GM19023 (cell line): ENCODE results near the gene KLRC2.
"Not testable (repeated sequence)": the region's sequence is repeated elsewhere in the genome, so short reads cannot be mapped to it uniquely, and the experiment has no call there.

Source experiments
- ATAC-seq: cut with Tn5 transposase; IDR thresholded peaks from one replicate; pipeline ENCODE4 v1.9.1; 2021; ENCODE audit warnings: mild to moderate bottlenecking, moderate library complexity; ENCODE audit not compliant: unreplicated experiment

KLRC2 gene

DNA sequence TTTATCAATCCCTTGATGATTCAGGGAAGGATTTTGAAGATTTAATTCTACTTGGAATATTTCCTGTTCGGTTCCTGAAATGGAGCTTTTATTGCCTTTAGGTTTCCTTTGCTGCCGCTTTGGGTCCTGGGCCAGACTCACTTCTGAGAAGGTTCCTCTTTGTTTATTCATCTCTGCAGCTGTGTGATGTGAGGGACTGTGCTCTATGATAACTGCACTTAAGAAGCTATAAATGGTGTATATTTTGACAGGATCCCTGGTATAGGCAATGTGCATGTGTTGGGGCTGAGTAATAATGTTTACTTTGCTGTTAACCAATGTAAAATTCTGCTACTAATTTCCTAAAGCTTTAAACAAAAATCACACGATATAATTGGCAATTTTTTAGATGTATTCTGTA is at the start of gene KLRC2:
Gene KLRC2, minus strand, starts transcription at position 195 of the 400 bp plus-strand sequence. Its CDS starts 24 bp downstream, at position 171.
- not testable (repeated sequence) for ATAC-seq

DNA sequence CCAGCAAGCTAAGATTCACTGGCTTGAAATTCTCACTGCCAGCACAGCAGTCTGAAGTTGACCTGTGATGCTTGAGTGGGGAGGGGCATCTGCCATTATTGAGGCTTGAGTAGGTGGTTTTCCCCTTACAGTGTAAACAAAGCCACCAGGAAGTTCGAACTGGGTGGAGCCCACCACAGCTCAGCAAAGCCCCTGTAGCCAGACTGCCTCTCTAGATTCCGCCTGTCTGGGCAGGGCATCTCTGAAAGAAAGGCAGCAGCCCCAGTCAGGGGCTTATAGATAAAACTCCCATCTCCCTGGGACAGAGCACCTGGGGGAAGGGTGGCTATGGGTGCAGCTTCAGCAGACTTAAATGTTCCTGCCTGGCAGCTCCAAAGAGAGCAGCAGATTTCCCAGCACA is 46.1 kb upstream of the KLRC2 start:
- ATAC-seq = not testable (repeated sequence)

DNA sequence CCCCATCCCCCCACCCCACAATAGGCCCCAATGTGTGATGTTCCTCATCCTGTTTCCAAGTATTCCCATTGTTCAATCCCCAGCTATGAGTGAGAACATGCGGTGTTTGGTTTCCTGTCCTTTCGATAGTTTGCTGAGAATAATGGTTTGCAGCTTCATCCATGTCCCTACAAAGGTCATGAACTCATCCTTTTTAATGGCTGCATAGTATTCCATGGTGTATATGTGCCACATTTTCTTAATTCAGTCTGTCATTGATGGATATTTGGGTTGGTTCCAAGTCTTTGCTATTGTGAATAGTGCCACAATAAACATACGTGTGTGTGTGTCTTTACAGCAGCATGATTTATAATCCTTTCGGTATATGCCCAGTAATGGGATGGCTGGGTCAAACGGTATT is 37.0 kb upstream of the KLRC2 start:
- not testable (repeated sequence) for ATAC-seq

DNA sequence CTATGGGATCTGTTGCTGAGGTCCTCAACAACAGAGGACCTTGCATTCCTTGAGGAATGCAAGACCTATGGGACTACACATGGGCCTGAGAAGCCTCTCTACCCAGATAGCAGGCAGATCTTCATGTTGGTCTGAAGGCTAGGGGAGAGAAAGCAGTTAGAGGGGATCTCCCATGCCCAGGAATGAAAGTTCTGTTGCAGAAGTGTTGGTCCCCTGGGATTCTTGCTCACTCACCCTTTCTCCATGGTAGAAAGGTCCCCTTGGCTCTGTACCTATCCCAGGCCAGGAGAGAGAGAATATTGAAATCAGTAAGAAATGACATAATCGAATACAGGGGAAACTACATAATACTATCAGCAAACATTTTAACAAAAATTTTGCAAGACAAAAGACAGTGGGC is 33.9 kb upstream of the KLRC2 start:
- ATAC-seq = no peak

DNA sequence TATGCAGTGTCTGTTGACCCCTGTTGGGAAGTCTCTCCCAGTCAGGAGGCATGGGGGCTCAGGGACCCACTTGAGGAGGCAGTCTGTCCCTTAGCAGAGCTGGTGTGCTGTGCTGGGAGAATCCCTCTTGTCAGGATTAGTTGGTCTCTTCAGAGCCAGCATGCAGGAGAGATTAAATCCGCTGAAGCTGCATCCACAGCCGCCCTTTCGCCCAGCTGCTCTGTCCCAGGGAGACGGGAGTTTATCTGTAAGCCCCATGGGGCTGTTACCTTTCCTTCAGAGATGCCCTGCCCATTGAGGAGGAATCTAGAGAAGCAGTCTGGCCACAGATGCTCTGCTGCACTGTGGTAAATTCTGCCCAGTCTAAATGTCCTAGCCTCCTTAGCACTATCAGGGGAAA is 30.5 kb upstream of the KLRC2 start:
- no peak for ATAC-seq

DNA sequence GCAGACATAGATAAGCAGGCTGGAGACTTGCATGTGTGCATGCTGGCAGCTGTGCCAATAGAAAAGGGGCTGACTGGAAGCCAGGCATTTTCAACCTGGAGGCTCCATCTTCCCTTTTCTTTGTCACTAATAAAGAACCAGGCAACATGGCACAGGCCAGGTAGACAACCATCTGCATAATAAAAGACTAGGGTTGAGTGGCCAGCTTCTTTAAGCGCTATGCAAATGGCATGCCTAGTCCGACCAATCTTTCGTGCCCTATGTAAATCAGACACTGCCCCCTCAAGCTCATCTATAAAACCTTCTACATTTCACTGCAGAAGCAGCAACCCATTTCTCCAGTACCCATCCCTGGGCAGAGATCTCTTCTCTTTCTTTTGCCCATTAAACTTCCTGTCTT is 21.9 kb upstream of the KLRC2 start:
- no peak for ATAC-seq

DNA sequence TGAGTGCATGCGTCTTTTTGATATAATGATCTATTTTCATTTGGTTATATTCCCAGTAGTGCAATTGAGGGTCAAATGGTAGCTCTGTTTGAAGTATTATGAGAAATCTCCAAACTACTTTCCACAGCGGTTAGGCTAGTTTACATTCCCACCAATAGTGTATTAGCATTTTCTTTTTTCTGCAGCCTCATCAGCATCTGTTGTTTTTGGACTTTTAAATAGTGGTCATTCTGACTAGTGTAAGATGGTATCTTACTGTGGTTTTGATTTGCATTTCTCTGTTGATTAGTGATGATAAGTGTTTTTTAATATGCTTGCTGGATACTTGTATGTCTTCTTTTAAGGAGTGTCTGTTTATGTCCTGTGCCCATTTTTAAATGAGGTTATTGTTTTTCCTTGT is 21.0 kb upstream of the KLRC2 start:
- no peak for ATAC-seq

DNA sequence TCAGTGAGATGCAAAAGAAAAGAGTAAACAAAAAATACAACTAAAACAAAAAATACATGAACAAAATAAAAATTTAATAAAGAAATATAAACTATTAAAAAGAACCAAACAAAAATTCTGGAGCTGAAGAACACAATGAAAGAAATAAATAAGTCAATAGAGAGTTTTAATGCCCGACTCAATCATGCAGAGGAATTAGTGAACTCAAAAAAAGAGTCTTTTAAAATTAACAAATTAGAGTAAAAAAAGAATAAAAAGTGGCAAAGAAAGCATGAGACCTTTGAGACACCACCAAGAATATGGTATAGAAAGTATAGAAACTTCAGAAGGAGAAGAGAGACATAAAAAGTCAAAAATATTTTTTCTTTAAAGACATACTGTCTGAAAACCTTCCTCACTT is 20.0 kb upstream of the KLRC2 start:
- no peak for ATAC-seq

DNA sequence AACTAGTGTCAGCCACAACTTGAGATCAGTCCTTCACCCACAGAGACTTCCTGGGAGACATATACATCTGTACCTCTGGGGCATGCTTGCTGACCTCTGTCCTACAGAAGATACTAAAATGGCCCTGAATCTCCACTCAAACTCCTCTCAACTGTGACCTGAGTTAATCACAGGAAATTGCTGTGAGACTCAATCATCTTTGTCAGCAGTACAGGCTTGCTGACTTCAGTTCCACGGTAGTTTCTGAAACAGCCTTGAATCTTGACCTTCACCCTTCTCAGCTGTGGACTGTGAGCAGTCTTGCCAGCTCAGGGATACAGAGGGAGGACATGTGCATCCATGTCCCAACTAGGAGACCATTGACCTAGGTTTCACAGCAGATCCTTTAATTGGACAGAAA is 18.7 kb upstream of the KLRC2 start:
- ATAC-seq = no peak

DNA sequence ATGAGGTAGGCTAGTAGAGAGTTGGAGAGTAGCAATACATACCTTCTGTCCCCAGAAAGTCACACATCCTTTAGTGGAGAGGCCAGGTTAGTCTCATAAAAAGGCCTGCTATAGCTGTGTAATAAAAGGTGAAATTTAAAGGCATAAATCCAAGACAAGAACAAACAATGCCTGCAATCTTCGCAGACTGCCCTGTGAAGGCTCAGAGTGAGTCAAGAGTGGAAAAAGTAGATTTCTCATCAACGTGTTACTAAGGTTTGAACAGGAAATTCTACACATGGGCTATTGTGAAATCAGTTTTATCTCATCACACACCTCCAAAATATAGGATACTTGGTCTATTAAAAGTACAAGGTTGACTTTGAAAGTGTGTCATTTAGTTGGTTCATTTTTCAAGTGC is 17.3 kb upstream of the KLRC2 start, which contains the start of gene KLRC1:
Gene KLRC1, minus strand, starts transcription at position 222 of the 400 bp plus-strand sequence. CDS start 2,221 bp downstream, outside the sequence.
- no peak for ATAC-seq

DNA sequence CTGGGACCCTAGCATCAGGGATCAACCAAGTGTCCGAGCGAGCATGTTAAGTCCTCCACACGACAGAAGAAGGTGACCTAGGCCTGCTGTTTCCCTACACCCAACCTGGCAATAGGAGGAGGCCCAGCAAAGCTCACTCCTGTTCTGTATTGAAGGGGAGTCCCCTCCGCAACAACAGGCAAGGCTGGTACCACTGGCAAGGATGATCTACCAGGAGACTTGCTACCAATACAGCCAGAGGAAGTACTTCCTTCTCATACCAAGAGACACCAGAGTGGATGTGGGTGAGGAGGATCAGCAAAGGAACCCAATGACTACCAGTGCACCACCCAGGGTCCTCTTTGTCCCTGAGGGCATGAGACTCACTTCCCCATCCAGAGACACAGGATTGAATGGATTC is 12.4 kb upstream of the KLRC2 start:
- ATAC-seq = no peak

DNA sequence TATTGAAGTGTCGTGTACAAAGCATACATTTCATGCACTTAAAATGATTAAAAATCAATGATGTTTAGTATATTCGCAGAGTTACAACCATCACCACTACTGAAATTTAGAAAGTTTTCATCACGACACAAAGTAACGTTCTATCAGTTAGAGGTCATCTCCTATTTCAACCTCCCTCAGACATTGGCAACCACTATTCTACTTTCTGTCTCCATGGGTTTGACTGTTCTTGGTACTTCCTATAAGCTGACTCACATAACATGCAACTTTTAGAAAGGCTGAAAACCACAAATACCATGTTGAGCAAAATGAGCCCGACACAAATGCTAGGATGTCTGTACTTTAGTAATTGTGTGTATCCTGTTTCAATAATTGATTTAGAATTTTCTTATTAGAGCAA is 10.2 kb upstream of the KLRC2 start:
- not testable (repeated sequence) for ATAC-seq

DNA sequence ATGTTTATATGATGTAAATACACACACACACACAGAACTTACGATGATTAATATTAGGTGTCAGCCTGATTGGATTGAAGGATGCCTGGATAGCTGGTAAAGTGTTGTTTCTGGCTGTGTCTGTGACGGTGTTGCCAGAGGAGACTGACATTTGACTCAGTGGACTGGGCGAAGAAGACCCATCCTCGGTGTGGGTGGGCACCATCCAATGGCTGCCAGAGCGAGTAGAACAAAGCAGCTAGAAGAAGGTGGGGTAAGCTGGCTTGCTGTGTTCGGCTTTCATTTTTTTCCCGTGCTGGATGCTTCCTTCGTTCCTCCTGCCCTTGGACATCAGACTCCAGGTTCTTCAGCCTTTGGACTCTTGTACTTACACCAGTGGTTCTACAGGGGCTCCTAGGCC is 5.3 kb upstream of the KLRC2 start:
- ATAC-seq = not testable (repeated sequence)

DNA sequence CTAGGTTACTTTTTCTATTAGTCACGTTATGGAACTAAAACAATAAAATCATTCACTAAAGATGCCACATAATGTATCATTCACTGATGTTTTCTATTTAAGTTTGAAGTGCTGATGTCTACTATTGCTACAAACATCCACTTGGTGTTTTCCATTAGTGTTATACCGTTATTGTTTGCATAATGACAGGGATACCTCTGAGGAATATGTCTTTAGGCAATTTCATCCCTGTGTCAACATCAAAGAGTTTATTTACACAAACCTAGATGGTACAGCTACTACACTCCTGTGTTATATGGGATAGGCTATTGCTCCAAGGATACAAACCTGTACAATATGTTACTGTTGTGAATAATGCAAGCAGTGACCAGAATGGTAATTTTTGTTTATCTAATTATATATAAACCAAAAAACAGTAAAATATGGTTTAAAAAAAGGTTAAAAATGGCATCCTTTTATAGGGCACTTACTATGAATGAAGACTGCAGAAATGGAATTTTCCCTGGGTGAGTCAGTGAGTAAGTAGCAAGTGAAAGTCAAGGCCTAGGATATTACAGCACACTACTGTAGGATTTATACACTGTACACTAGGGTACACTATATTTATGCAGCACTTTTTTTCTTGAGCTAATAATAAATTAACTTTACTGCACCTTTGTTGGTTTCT is 3.9 kb upstream of the KLRC2 start:
- not testable (repeated sequence) for ATAC-seq

DNA sequence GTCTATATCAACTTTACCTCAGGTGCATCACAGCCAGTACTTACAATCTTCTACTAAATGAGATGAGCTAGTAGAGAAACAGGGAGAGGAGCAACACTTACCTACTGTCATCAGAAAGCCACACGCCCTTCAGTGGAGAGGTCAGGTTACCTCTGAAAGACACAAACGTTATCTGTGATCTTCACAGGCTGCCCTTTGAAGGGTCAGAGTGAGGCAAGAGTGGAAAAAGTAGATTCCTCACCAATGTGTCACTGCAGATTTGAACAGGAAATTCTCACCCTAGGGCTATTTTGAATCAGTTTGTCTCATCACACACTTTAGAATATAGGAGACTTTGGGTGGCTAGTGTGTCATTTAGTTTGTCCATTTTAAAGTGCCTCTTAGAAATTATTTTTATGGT is 1.8 kb upstream of the KLRC2 start:
- ATAC-seq = not testable (repeated sequence)

DNA sequence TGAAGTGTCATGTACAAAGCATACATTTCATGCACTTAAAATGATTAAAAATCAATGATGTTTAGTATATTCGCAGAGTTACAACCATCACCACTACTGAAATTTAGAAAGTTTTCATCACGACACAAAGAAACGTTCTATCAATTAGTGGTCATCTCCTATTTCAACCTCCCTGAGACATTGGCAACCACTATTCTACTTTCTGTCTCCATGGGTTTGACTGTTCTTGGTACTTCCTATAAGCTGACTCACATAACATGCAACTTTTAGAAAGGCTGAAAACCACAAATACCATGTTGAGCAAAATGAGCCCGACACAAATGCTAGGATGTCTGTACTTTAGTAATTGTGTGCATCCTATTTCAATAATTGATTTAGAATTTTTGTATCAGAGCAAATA is 5.2 kb downstream of the KLRC2 start:
- ATAC-seq = not testable (repeated sequence)

DNA sequence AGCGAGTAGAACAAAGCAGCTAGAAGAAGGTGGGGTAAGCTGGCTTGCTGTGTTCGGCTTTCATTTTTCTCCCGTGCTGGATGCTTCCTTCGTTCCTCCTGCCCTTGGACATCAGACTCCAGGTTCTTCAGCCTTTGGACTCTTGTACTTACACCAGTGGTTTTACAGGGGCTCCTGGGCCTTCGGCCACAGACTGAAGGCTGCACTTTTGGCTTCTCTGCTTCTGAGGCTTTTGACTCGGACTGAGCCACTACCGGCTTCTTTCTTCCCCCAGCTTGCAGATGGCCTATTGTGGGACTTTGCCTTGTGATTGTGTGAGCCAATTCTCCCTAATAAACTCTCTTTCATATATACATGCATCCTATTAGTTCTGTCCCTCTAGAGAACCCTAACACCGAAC is 9.9 kb downstream of the KLRC2 start:
- ATAC-seq = not testable (repeated sequence)

DNA sequence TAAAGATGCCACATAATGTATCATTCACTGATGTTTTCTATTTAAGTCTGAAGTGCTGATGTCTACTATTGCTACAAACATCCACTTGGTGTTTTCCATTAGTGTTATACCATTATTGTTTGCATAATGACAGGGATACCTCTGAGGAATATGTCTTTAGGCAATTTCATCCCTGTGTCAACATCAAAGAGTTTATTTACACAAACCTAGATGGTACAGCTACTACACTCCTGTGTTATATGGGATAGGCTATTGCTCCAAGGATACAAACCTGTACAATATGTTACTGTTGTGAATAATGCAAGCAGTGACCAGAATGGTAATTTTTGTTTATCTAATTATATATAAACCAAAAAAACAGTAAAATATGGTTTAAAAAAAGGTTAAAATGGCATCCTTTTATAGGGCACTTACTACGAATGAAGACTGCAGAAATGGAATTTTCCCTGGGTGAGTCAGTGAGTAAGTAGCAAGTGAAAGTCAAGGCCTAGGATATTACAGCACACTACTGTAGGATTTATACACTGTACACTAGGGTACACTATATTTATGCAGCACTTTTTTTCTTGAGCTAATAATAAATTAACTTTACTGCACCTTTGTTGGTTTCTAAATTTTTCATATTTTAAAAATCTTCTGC is 11.4 kb downstream of the KLRC2 start:
- ATAC-seq = not testable (repeated sequence)

DNA sequence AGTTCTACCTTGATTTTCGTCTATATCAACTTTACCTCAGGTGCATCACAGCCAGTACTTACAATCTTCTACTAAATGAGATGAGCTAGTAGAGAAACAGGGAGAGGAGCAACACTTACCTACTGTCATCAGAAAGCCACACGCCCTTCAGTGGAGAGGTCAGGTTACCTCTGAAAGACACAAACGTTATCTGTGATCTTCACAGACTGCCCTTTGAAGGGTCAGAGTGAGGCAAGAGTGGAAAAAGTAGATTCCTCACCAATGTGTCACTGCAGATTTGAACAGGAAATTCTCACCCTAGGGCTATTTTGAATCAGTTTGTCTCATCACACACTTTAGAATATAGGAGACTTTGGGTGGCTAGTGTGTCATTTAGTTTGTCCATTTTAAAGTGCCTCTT is 13.7 kb downstream of the KLRC2 start:
- not testable (repeated sequence) for ATAC-seq

DNA sequence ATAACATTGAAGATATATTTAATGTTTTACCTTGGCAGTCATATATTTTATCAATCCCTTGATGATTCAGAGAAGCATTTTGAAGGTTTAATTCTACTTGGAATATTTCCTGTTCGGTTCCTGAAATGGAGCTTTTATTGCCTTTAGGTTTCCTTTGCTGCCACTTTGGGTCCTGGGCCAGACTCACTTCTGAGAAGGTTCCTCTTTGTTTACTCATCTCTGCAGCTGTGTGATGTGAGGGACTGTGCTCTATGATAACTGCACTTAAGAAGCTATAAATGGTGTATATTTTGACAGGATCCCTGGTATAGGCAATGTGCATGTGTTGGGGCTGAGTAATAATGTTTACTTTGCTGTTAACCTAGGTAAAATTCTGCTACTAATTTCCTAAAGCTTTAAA is 15.5 kb downstream of the KLRC2 start, which contains the start of gene KLRC3:
Gene KLRC3, minus strand, starts transcription at position 262 of the 400 bp plus-strand sequence. Its CDS starts 45 bp downstream, at position 217.
- not testable (repeated sequence) for ATAC-seq

DNA sequence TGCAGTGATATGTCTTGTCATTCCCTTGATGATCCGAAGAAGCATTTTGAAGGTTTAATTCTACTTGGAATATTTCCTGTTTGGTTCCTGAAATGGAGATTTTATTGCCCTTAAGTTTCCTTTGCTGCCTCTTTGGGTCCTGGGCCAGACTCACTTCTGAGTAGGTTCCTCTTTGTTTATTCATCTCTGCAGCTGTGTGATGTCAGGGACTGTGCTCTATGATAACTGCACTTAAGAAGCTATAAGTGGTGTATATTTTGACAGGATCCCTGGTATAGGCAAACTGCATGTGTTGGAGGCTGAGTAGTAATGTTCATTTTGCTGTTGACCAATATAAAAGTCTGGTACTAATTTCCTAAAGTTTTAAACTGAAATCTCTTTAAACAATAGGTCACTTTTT is 26.4 kb downstream of the KLRC2 start, which contains the start of gene KLRC4:
Gene KLRC4, minus strand, starts transcription at position 366 of the 400 bp plus-strand sequence. Its CDS starts 182 bp downstream, at position 184.
- no peak for ATAC-seq

DNA sequence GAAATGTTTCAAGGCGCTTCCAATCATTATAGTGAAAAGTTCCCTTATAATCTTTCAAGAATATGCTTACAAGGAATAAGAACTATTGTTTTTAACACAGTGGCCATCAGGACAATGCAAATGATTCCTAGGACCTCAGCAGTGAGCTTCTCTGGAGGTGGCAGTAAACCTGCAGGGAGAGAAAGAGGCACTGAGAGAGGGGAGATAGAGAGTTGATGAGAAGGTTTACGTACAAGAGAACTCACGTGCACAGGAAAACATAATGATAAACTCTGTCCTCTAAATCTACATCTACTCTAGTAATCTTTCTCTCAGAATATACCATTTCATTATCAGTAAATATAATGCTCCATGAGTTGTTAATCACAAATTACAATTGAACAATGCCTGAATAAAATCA is 27.0 kb downstream of the KLRC2 start:
- no peak for ATAC-seq
